Limb (tissue), 2 donors: ENCODE measurements around the gene TCP10L.
"Not testable (repeated sequence)": the region's sequence is repeated elsewhere in the genome, so short reads cannot be mapped to it uniquely, and the experiment has no call there.

Experiments
- DNase-seq, 2 donors: peaks; one replicate each; pipeline ENCODE4 v3.0.0-alpha.2; 2016; ENCODE audit errors: extremely low spot score in 2 of 2

Gene TCP10L

GRCh38 chr21:32558106-32558505 lies 27.2 kb downstream of the TCP10L start:
- no peak for DNase-seq

GRCh38 chr21:32554832-32555638 lies 30.3 kb downstream of the TCP10L start:
- no peak for DNase-seq

- DNase-seq, result no peak
These were observed 35.4 kb downstream of the TCP10L start for GRCh38 chr21:32549886-32550285.

GRCh38 chr21:32549440-32549839 lies 35.9 kb downstream of the TCP10L start:
- DNase-seq, result no peak

- DNase-seq, result no peak
These were observed 36.3 kb downstream of the TCP10L start for GRCh38 chr21:32548978-32549377.

- DNase-seq, result no peak
These were observed 38.3 kb downstream of the TCP10L start for GRCh38 chr21:32547018-32547417.

- DNase-seq, result no peak
These were observed 39.3 kb downstream of the TCP10L start for GRCh38 chr21:32545948-32546441.

GRCh38 chr21:32544697-32545096 lies 40.6 kb downstream of the TCP10L start:
- DNase-seq, result no peak

GRCh38 chr21:32543975-32544374 lies 41.3 kb downstream of the TCP10L start:
- no peak for DNase-seq

GRCh38 chr21:32543056-32543455 lies 42.3 kb downstream of the TCP10L start:
- DNase-seq, result not testable (repeated sequence)

GRCh38 chr21:32539378-32539777 lies 45.9 kb downstream of the TCP10L start:
- no peak for DNase-seq

- no peak for DNase-seq
These were observed 47.1 kb downstream of the TCP10L start for GRCh38 chr21:32538147-32538792.

- no peak for DNase-seq
These were observed 47.8 kb downstream of the TCP10L start for GRCh38 chr21:32537569-32537881.

GRCh38 chr21:32535612-32536011 lies 49.7 kb downstream of the TCP10L start:
- no peak for DNase-seq

GRCh38 chr21:32534113-32534512 lies 51.2 kb downstream of the TCP10L start:
- no peak for DNase-seq

- no peak for DNase-seq
These were observed 51.7 kb downstream of the TCP10L start for GRCh38 chr21:32533611-32534010.

GRCh38 chr21:32533053-32533452 lies 52.3 kb downstream of the TCP10L start:
- no peak for DNase-seq

- DNase-seq, result no peak
These were observed 52.7 kb downstream of the TCP10L start for GRCh38 chr21:32532636-32533035.

- not testable (repeated sequence) for DNase-seq
These were observed 53.8 kb downstream of the TCP10L start for GRCh38 chr21:32531561-32531960.

GRCh38 chr21:32530809-32531208 lies 54.5 kb downstream of the TCP10L start:
- DNase-seq, result not testable (repeated sequence)

GRCh38 chr21:32529679-32530078 lies 55.6 kb downstream of the TCP10L start:
- DNase-seq, result no peak

- no peak for DNase-seq
These were observed 60.0 kb downstream of the TCP10L start for GRCh38 chr21:32525282-32525681.
